HG03108 (cell line): ENCODE results near the gene TOGARAM2.

Experiments
- ATAC-seq: cut with Tn5 transposase; IDR thresholded peaks from one replicate; pipeline ENCODE4 v1.9.1; 2021; ENCODE audit warnings: moderate library complexity; ENCODE audit not compliant: unreplicated experiment

The TOGARAM2 gene

DNA sequence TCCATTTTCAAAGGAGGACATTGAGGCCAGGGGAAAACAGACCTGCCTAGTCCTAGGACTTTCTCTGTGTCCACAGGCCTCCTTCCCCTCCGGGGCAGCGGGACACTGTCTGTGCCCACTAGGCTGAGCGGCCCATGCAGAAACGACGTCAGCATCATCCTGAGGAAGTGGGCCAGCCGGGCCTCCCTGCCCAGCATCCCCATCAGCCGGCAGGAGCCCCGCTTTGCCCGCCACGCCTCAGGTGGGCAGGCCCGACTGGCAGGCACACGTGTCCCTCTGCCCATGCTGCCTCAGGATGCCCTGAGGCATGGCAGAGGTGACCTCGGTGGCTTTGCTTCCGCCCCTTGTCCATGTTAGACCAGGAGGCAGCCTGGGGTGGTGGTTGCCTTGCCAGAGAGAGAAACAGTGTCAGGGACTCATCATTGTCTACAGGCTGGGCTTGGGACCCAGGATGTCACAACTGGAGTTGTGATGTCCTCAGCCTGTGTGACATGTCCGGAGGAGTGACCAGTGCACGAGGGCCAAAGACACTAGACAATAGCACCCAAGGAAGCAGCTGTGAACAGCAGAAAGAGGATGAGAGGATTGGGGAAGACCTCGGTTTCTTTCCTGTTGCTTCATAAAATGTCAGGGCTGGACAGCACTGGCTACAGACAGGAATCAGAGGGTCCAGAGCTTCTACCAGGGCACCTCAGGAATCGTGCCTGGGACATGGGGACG, 36.8 kb downstream of the TOGARAM2 start:
- no peak for ATAC-seq

DNA sequence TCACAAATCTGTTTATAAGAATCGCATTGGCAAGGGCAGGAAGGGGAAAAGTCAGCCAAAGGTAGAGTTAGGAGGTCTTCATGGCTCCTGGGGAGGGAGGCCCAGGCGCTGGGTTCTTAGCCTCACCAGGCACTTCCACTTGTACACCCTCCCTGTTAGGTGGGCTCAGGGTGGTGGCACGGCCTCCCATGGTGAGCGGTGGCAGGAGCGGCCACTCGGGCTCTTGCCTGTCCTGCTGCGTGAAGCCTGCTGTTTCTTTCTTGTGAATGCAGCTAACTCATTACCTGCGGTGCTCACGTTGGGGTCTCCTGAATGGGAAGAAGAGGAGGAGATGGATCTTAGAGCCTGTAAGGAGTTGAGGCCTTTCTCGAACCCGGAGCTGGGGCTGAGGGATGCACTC, 40.8 kb downstream of the TOGARAM2 start:
- no peak for ATAC-seq

DNA sequence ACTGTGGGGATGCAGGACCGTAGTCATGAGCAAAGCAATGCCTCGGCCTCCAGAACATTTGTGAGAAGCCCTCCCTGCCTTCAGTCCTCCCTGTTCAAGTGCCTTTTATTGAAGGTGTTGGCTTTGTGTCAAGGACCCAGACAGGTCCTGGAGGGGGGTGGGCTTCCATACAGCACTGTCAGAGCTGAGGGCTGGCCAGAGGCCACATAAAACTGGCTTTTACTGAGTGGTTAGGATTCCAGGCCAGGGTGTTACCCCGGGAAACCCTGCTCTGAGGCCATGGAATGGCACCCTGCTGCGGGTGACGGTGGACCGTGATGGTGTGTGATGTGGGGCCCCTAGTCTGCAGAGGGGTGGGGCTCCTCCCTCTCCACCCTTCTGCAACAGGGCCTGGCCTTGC, 41.6 kb downstream of the TOGARAM2 start:
- no peak for ATAC-seq

- ATAC-seq = no peak
Measured at GRCh38 chr2:29023188-29023587, 42.1 kb downstream of the TOGARAM2 start.

GRCh38 chr2:29024882-29025430, 43.9 kb downstream of the TOGARAM2 start:
- ATAC-seq = no peak

DNA sequence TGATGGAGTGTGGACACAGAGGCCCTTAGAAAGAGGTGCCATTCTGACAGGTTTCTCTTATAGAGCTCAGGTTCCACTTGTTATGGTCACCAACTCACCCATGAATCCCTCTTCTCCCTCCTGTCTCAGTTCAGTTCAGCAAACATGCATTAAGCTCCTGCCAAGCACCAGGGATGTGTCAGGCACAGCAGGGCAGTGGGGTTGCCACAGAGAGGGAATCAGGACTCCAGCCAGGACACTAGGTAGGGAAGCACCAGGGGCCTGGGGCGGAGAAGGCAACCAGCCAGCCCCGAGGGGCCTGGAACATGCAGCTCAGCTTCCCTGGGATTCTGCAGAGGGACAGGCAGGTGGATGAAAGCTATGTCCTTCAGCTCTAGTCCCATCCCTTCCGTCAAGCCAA, 44.6 kb downstream of the TOGARAM2 start:
- no peak for ATAC-seq

- no peak for ATAC-seq
Measured at GRCh38 chr2:29031046-29031445, 49.9 kb downstream of the TOGARAM2 start.

GRCh38 chr2:29032189-29032588, 51.1 kb downstream of the TOGARAM2 start:
- no peak for ATAC-seq

- no peak for ATAC-seq
Measured at GRCh38 chr2:29033172-29033571, 52.1 kb downstream of the TOGARAM2 start.

DNA sequence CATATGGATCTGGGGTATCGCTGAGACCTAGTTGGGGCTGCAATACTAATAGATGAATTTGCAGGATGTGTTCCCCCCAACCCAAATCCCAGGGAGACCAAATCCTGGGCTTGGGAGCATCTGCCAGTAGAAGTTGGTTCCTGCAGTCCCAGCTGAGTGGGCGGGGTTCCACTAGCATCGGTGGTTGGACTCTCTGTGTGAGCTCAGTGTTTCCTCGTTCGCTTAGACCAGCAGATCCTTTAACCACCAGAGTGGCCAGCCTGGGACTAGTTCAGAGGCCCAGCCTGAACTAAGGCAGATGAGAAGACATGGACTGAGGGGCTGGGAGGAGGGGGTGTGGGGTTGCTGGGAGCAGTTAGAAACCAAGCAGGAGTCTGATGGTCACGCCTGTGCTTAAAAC, 52.6 kb downstream of the TOGARAM2 start:
- no peak for ATAC-seq

DNA sequence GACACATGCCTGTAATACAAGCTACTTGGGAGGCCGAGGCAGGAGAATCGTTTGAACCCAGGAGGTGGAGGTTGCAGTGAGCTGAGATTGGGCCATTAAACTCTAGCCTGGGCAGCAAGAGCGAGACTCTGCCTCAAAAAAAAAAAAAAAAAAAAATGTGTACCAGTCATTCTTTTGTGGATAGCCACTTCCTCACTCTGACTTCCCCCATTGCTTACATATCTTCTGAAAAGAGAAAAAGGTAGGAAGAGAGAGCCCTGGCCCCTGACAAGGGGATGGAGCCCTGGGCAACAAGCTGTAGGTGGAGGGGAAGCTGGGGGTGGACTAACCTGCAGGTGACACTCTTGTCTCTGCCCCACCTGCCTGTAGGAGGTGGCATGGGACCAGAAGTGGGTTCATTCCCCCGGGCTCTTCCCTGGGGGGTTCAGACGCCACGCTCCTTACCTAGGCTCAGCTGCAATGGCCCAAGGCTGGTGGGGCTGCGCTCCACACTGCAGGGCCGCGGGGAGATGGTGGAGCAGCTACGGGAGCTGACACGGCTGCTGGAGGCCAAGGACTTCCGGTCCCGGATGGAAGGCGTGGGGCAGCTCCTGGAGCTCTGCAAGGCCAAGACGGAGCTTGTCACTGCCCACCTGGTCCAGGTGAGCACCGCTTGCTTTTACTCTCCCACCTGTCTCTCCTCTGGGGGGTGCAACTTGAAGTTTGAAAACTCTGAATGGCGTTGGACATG, 54.1 kb downstream of the TOGARAM2 start:
- ATAC-seq = no peak

DNA sequence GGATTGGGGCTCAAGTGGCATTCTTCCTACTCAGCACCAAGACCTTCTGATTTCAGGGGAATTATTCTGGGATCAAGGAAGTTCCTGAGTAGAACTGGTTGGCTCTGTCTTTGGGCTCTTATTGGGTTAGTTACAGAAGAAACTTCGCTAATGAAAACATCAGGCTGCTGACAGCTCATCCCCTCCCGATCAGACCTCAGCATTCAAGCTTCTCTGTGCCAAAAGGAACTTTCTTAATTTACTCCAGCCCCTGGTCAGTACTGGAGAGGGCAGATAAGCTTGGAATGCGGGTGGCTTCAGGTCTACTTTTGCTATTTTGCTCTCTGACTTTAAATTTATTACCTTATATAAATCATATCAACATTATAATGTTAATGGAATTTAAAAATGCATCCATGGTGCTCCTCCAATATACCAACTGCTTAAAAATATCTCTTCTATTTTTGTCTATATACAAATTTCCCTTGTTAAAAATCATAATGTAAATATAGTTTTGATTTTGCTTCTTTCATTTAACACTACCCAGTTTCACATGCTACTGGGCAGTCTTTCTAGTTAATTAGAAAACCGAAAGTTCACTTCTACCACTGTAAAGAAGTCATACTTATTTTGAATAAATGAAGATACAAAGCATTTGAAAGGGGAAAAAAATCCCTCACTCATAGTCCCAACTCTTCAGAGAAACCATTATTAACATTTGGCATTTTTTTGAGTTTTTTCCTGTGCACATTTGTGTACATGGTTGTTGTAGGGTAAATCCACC, 58.8 kb downstream of the TOGARAM2 start:
- ATAC-seq = no peak

- no peak for ATAC-seq
Measured at GRCh38 chr2:29040552-29040951, 59.5 kb downstream of the TOGARAM2 start.

GRCh38 chr2:29041161-29041660, 60.1 kb downstream of the TOGARAM2 start:
- no peak for ATAC-seq

DNA sequence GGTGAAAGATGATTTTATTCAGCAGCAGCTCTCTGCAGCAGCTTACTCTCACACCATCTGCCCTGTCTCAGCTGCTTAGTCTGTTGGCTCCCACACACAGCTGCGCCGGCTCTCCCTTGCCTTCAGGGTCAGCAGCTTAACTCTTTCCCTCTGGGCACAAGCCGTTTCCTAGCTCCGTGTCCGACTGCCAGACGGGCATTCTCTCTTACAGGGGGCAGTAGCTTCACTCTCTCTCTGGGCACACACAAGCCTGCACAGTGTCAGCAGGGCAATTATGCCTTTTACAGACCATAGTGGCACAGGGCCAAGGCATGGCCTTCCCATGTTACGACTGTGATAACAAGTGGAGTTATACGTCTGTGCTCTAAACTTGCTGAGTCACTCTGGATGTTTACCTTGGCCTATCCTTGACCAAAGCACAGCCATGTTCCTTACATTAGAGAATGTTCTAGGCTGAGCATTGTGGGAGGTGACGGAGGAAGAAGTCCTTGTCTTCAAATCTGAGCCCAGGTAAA, 61.5 kb downstream of the TOGARAM2 start:
- ATAC-seq = no peak

DNA sequence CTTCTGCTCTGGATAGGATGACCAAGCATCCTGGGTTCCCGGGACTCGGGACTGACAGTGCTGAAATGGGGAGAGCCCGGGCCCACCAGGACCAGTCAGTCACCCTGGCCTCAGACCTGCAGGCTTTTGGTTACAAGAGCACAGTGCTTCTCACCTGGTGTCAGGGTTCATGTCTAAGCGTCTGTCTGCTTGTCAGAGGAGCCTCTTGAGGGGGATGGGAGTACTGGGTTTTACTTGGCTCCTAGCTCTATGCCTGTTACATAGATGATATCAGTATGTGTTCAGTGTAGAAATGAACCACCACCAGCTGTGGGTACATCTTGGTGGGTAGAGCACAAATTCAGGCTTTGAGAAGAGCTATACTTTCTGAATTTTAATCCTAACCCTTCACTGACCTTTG, 63.4 kb downstream of the TOGARAM2 start:
- no peak for ATAC-seq

DNA sequence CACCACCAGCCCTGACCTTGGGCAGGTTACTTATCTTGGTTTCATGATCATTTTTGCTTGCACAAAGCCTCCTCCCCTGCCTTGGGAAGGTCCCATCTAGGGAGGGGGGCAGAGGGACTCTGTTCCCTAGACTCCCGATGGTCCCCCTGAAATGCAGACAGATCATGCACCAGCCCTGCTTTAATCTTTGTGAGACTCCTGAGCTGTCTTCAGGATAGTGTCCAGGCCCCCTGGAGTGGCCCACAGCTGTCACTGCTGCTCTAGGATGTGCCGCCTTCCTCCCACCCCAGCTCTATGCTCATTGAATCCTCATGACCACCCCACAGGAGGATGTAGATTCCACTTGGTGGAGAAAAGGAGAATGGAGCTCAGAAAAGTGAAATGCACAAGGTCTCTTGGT, 65.2 kb downstream of the TOGARAM2 start:
- no peak for ATAC-seq

- ATAC-seq = no peak
Measured at GRCh38 chr2:29047083-29047845, 66.2 kb downstream of the TOGARAM2 start.

GRCh38 chr2:29050591-29050990, 69.5 kb downstream of the TOGARAM2 start:
- ATAC-seq = no peak

- ATAC-seq = no peak
Measured at GRCh38 chr2:29051730-29052129, 70.6 kb downstream of the TOGARAM2 start.
